T-cell (primary cell): Measurements from ENCODE around the gene CDK12. TPM values are rescaled to one million over a fixed set of nuclear protein-coding genes. Genes with fewer than 3 reads are reported as not detected.
"Not testable (repeated sequence)": the region's sequence is repeated elsewhere in the genome, so short reads cannot be mapped to it uniquely, and the experiment has no call there.

ENCODE experiments used
- ATAC-seq, 4 experiments: fragments of 200-7000 bp in 3 of 4; fragments of 150-1000 bp in 1 of 4; cut with Tn5 transposase; replicated peaks in 1 of 4; 1 replicate in 3 of 4; 2 replicates in 1 of 4; pipeline ENCODE4 v1.10.0; 2021; ENCODE audit warnings: moderate library complexity in 3 of 4, mild to moderate bottlenecking in 2 of 4, moderate number of reproducible peaks in 1 of 4
- CTCF ChIA-PET, 2 donors: fragments of 300-600 bp; sonication (Branson Sonifier 250); formaldehyde crosslinking; loops; one replicate each; lab custom pipeline; 2022; ENCODE audit warnings: antibody characterized with exemption in 2 of 2; lab: Charles Lee
- POLR2A ChIA-PET, 2 donors: fragments of 300-600 bp; sonication (Branson Sonifier 250); formaldehyde crosslinking; loops; one replicate each; lab custom pipeline; 2022; ENCODE audit warnings: antibody characterized with exemption in 2 of 2; lab: Charles Lee
- DNase-seq, 35 experiments: peaks; one replicate each; pipeline versions ENCODE4 v3.0.0 to v3.0.0-alpha.2; 2013 to 2023
- H3K27ac ChIP-seq: one replicate; pipeline ENCODE4 v1.5.1; 2013; ENCODE audit warnings: low read length
- H3K27me3 ChIP-seq, 2 experiments: replicated peaks in 1 of 2; 1 replicate in 1 of 2; 2 replicates in 1 of 2; pipeline versions ENCODE4 v1.6.1 to v1.7.0; 2013; ENCODE audit warnings: low read length in 1 of 2, mixed read lengths in 1 of 2; ENCODE audit not compliant: control insufficient read depth in 2 of 2, insufficient read depth in 2 of 2; ENCODE audit errors: extremely low read depth in 1 of 2
- H3K36me3 ChIP-seq, 2 donors: 1 replicate in 1 of 2; 2 replicates in 1 of 2; pipeline versions ENCODE4 v1.6.1 to v1.7.0; 2013; ENCODE audit warnings: low read length in 1 of 2; ENCODE audit not compliant: control insufficient read depth in 2 of 2, insufficient read depth in 1 of 2; ENCODE audit errors: extremely low read depth in 1 of 2
- H3K4me1 ChIP-seq, 2 experiments: 1 replicate in 1 of 2; 2 replicates in 1 of 2; pipeline versions ENCODE4 v1.6.1 to v1.7.0; 2013; ENCODE audit warnings: low read length in 2 of 2, mixed read lengths in 1 of 2; ENCODE audit not compliant: insufficient read depth in 2 of 2, control insufficient read depth in 1 of 2; ENCODE audit errors: extremely low read depth in 1 of 2
- H3K4me3 ChIP-seq, 2 donors: 1 replicate in 1 of 2; 2 replicates in 1 of 2; pipeline versions ENCODE4 v1.5.1 to v1.7.0; 2013; ENCODE audit warnings: mild to moderate bottlenecking in 2 of 2, low read length in 1 of 2, moderate library complexity in 1 of 2; ENCODE audit not compliant: control insufficient read depth in 1 of 2; ENCODE audit errors: extremely low read depth in 1 of 2
- H3K9me3 ChIP-seq: 2 replicates; pipeline ENCODE4 v1.7.0; 2013
- H3K27ac Mint-ChIP-seq, 2 donors: one replicate each; pipeline ENCODE4 v1.8.0; 2020 to 2021; ENCODE audit warnings: mild to moderate bottlenecking in 2 of 2, mixed read lengths in 2 of 2
- H3K27me3 Mint-ChIP-seq, 2 donors: one replicate each; pipeline ENCODE4 v1.8.0; 2021 to 2022; ENCODE audit warnings: mixed read lengths in 2 of 2
- H3K36me3 Mint-ChIP-seq: one replicate; pipeline ENCODE4 v1.8.0; 2021; ENCODE audit warnings: mixed read lengths
- H3K4me1 Mint-ChIP-seq, 3 donors: one replicate each; pipeline ENCODE4 v1.8.0; 2020 to 2022; ENCODE audit warnings: mixed read lengths in 3 of 3, mild to moderate bottlenecking in 1 of 3
- H3K4me3 Mint-ChIP-seq, 3 donors: one replicate each; pipeline ENCODE4 v1.8.0; 2020 to 2022; ENCODE audit warnings: mild to moderate bottlenecking in 3 of 3, mixed read lengths in 3 of 3, moderate library complexity in 3 of 3
- H3K9me3 Mint-ChIP-seq, 3 donors: one replicate each; pipeline ENCODE4 v1.8.0; 2020 to 2022; ENCODE audit warnings: mixed read lengths in 3 of 3
- WGBS: methylation state at CpG from one replicate; pipeline ENCODE4 v1.1.5; 2013; ENCODE audit warnings: missing lambda C conversion rate; ENCODE audit not compliant: insufficient coverage; 5-methylcytosine and 5-hydroxymethylcytosine counted together
- total RNA-seq, 35 experiments: library from RNA in 6 of 35; stranded (reverse) in 6 of 35; fragments of 120-200 nt in 1 of 35; gene quantifications; one replicate each; pipeline versions ENCODE4 v1.2.1 to v1.2.4 and lab custom pipeline; 2013 to 2026

The CDK12 gene
- total RNA-seq, 5 donors from 2014 or later (not counting 1 experiment from before 2014, with no cell fraction given): 95.6 to 108 (median 104) TPM

DNA sequence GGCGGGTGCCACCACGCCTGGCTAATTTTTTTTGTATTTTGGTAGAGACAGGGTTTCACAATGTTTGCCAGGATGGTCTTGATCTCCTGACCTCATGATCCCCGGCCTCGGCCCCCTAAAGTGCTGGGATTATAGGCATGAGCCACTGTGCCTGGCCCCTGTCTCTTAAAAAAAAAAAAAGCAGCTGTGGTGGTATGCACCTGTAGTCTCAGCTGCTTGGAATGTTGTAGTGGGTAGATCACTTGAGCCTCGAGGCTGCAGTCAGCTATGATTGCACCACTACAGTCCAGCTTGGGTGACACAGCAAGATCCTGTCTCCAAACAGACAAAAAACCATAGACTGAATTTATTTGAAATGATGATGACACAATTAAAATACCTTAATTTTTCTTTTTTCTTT lies 24.3 kb downstream of the CDK12 start:
- H3K27me3 ChIP-seq: no peaks in the 10 kb centered on the region
- CTCF ChIA-PET: interaction anchor here (0.5 to 0.7 kb wide), 3 partner anchors 10 to 1107 kb away, joined by 3 to 4 read pairs (median 3); no protein-coding TSS in a partner anchor
- WGBS: no CpG with 5 or more reads among the region's 5 CpGs
- ATAC-seq: no peak
- POLR2A ChIA-PET: interaction anchor here in 1 of 2 donors (0.7 kb wide), 1 partner anchor 560 kb away, joined by 3 read pairs; the partner anchor contains the start of gene LASP1NB
- H3K4me1 ChIP-seq: no peaks in the 10 kb centered on the region
- no peaks in the 10 kb centered on the region for H3K9me3 Mint-ChIP-seq
- H3K4me3 Mint-ChIP-seq: no peak overlapping the region
- DNase-seq: no peak
- peaks cover 10% of the 10 kb centered on the region for H3K36me3 Mint-ChIP-seq
- H3K4me1 Mint-ChIP-seq: peaks cover 9 to 11% (median 9%) of the 10 kb centered on the region in 3 donors
- no peak overlapping the region for H3K27ac ChIP-seq
- H3K36me3 ChIP-seq: peaks cover 0 to 26% of the 10 kb centered on the region in 2 donors
- no peaks in the 10 kb centered on the region for H3K27me3 Mint-ChIP-seq
- H3K9me3 ChIP-seq: no peaks in the 10 kb centered on the region
- no peak overlapping the region for H3K4me3 ChIP-seq
- H3K27ac Mint-ChIP-seq: no peak overlapping the region

- ATAC-seq (no peak), DNase-seq (no peak)
- no peaks in the 10 kb centered on the region for H3K27me3 Mint-ChIP-seq
- no peaks in the 10 kb centered on the region for H3K4me1 ChIP-seq
- H3K9me3 ChIP-seq: no peaks in the 10 kb centered on the region
- peaks cover 9 to 11% (median 10%) of the 10 kb centered on the region in 3 donors for H3K4me1 Mint-ChIP-seq
- H3K36me3 ChIP-seq: peaks cover 0 to 30% of the 10 kb centered on the region in 2 donors
- peaks cover 12% of the 10 kb centered on the region for H3K36me3 Mint-ChIP-seq
- no peak overlapping the region for H3K27ac Mint-ChIP-seq
- ChIA-PET POLR2A (interaction anchor here in 1 of 2 donors (0.5 kb wide), 1 partner anchor 30 kb away, joined by 4 read pairs; no protein-coding TSS in a partner anchor), CTCF (interaction anchor here in 1 of 2 donors (0.6 kb wide), 1 partner anchor 927 kb away, joined by 3 read pairs; no protein-coding TSS in a partner anchor)
- no peak overlapping the region for H3K27ac ChIP-seq
- H3K9me3 Mint-ChIP-seq: no peaks in the 10 kb centered on the region
- WGBS: no CpG with 5 or more reads among the region's 2 CpGs
- no peaks in the 10 kb centered on the region for H3K27me3 ChIP-seq
- no peak overlapping the region for H3K4me3 Mint-ChIP-seq
- no peak overlapping the region for H3K4me3 ChIP-seq
Measured at GRCh38 chr17:39486242-39486641, 25.0 kb downstream of the CDK12 start.

GRCh38 chr17:39487490-39487889 lies 26.2 kb downstream of the CDK12 start:
- not testable (repeated sequence) for H3K27ac ChIP-seq, H3K27ac Mint-ChIP-seq, H3K27me3 Mint-ChIP-seq, H3K4me1 ChIP-seq, H3K9me3 Mint-ChIP-seq, H3K9me3 ChIP-seq, H3K4me3 ChIP-seq, H3K27me3 ChIP-seq, H3K4me3 Mint-ChIP-seq, ATAC-seq, DNase-seq
- peaks cover 13% of the 10 kb centered on the region for H3K36me3 Mint-ChIP-seq
- POLR2A ChIA-PET: interaction anchor here in 1 of 2 donors (0.7 kb wide), 1 partner anchor 717 kb away, joined by 6 read pairs; no protein-coding TSS in a partner anchor
- H3K4me1 Mint-ChIP-seq: peaks cover 9 to 11% (median 10%) of the 10 kb centered on the region in 3 donors
- no CpG with 5 or more reads among the region's 3 CpGs for WGBS
- CTCF ChIA-PET: interaction anchor here in 1 of 2 donors (0.7 kb wide), 1 partner anchor 12 kb away, joined by 8 read pairs; no protein-coding TSS in a partner anchor
- peaks cover 5 to 35% of the 10 kb centered on the region in 2 donors for H3K36me3 ChIP-seq

- 100% methylated on average over 2 of the region's 4 CpGs for WGBS
Measured at GRCh38 chr17:39487946-39488345, 26.7 kb downstream of the CDK12 start.

GRCh38 chr17:39496921-39497320 lies 35.6 kb downstream of the CDK12 start:
- H3K27ac ChIP-seq, H3K27me3 Mint-ChIP-seq, H3K27ac Mint-ChIP-seq, H3K9me3 Mint-ChIP-seq, H3K4me1 ChIP-seq, H3K4me3 Mint-ChIP-seq, POLR2A ChIA-PET, H3K9me3 ChIP-seq, DNase-seq, H3K4me1 Mint-ChIP-seq, H3K4me3 ChIP-seq, ATAC-seq, H3K27me3 ChIP-seq: not testable (repeated sequence)
- WGBS: 99% methylated on average over 11 of the region's 12 CpGs
- CTCF ChIA-PET: interaction anchor here (0.6 to 0.8 kb wide), 2 partner anchors 34 to 59 kb away, joined by 3 to 6 read pairs; no protein-coding TSS in a partner anchor
- H3K36me3 Mint-ChIP-seq: peaks cover 26% of the 10 kb centered on the region
- peaks cover 10 to 72% of the 10 kb centered on the region in 2 donors for H3K36me3 ChIP-seq

More at GRCh38 chr17:39487946-39488345, 26.7 kb downstream of the CDK12 start:
- peaks cover 15% of the 10 kb centered on the region for H3K36me3 Mint-ChIP-seq
- Histone ChIP-seq H3K4me3 (no peak overlapping the region), H3K4me1 (no peaks in the 10 kb centered on the region), H3K36me3 (peaks cover 5 to 40% of the 10 kb centered on the region in 2 donors), H3K9me3 (no peaks in the 10 kb centered on the region), H3K27me3 (no peaks in the 10 kb centered on the region), H3K27ac (no peak overlapping the region)
- POLR2A ChIA-PET: interaction anchor here (0.6 to 1.0 kb wide), 3 partner anchors 37 to 717 kb away, joined by 3 to 6 read pairs (median 3); partner anchors contain the start of gene MED1 (in 1 of the 2)
- ATAC-seq (no peak), DNase-seq (no peak)
- no peaks in the 10 kb centered on the region for H3K9me3 Mint-ChIP-seq
- CTCF ChIA-PET: interaction anchor here in 1 of 2 donors (0.7 kb wide), 1 partner anchor 12 kb away, joined by 8 read pairs; no protein-coding TSS in a partner anchor
- H3K4me3 Mint-ChIP-seq: no peak overlapping the region
- H3K27ac Mint-ChIP-seq: no peak overlapping the region
- H3K4me1 Mint-ChIP-seq: peaks cover 9 to 11% (median 10%) of the 10 kb centered on the region in 3 donors
- H3K27me3 Mint-ChIP-seq: no peaks in the 10 kb centered on the region

GRCh38 chr17:39507511-39507910 lies 46.2 kb downstream of the CDK12 start:
- DNase-seq: no peak
- Mint-ChIP-seq H3K9me3 (no peaks in the 10 kb centered on the region), H3K4me1 (peaks cover 1 to 4% (median 2%) of the 10 kb centered on the region in 3 donors), H3K36me3 (peaks cover 53% of the 10 kb centered on the region), H3K27me3 (no peaks in the 10 kb centered on the region), H3K4me3 (no peak overlapping the region), H3K27ac (no peak overlapping the region)
- ChIA-PET CTCF (no interaction called here), POLR2A (interaction anchor here in 1 of 2 donors (0.5 kb wide), 1 partner anchor 137 kb away, joined by 9 read pairs; no protein-coding TSS in a partner anchor)
- H3K4me1 ChIP-seq: no peaks in the 10 kb centered on the region
- no CpG with 5 or more reads among the region's 2 CpGs for WGBS
- H3K27me3 ChIP-seq: no peaks in the 10 kb centered on the region
- no peak for ATAC-seq
- no peak overlapping the region for H3K27ac ChIP-seq
- H3K36me3 ChIP-seq: peaks cover 11 to 74% of the 10 kb centered on the region in 2 donors
- H3K4me3 ChIP-seq: no peak overlapping the region
- no peaks in the 10 kb centered on the region for H3K9me3 ChIP-seq
